Activated T-cell treated with anti-CD3 and anti-CD28 coated beads for 4 hours (primary cell): Measurements from ENCODE around the gene SLC38A9.

Experiments used
- DNase-seq: peaks from one replicate; pipeline ENCODE4 v3.0.0-alpha.2; 2020

Gene SLC38A9

GRCh38 chr5:55577353-55578060 is 134.6 kb downstream of the SLC38A9 start:
- no peak for DNase-seq

DNA sequence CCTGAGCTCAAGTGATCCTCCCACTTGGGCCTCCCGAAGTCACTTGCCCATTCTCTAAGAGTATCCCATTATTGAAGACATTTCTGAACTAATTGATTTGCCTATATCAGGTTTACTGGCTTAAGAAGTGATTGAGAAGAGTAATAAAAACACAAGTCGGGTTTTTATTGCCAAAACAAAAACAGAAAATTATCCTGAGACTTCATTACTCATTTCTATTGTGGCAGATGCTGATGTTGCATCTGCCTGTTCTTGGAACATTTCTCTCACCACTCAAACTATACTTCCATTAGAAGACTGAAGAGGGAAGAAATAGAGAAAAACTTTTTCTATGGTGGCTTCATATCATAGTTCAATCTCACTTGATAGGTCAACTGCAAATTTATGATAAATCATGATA is 135.5 kb downstream of the SLC38A9 start:
- DNase-seq = no peak
